Activated CD8-positive, alpha-beta T cell treated with anti-CD3 and anti-CD28 coated beads for 36 hours (primary cell): ENCODE results near the gene ZSWIM4. TPM values are rescaled to one million over a fixed set of nuclear protein-coding genes. Genes with fewer than 3 reads are reported as not detected.
A peak's percentile ranks its signal among the peaks of the same experiment; 100 is the strongest.

Experiments used
- ATAC-seq: fragments of 200-7000 bp; cut with Tn5 transposase; one replicate; pipeline ENCODE4 v1.10.0; 2021; ENCODE audit warnings: mild to moderate bottlenecking, moderate library complexity
- CTCF ChIA-PET: fragments of 350-600 bp; sonication (Branson Sonifier 250); formaldehyde crosslinking; loops from one replicate; lab custom pipeline; 2021; ENCODE audit warnings: antibody characterized with exemption; lab: Charles Lee
- POLR2A ChIA-PET: fragments of 350-600 bp; sonication (Branson Sonifier 250); formaldehyde crosslinking; loops from one replicate; lab custom pipeline; 2021; ENCODE audit warnings: antibody characterized with exemption; lab: Charles Lee
- DNase-seq: peaks from one replicate; pipeline ENCODE4 v3.0.0-alpha.2; 2020
- H3K27ac Mint-ChIP-seq: one replicate; pipeline ENCODE4 v1.8.0; 2021; ENCODE audit warnings: mild to moderate bottlenecking, mixed read lengths
- H3K27me3 Mint-ChIP-seq: one replicate; pipeline ENCODE4 v1.8.0; 2021; ENCODE audit warnings: mixed read lengths
- H3K36me3 Mint-ChIP-seq: one replicate; pipeline ENCODE4 v1.8.0; 2021; ENCODE audit warnings: low read depth, mixed read lengths
- H3K4me1 Mint-ChIP-seq: one replicate; pipeline ENCODE4 v1.8.0; 2021; ENCODE audit warnings: low read depth, mixed read lengths
- H3K4me3 Mint-ChIP-seq: one replicate; pipeline ENCODE4 v1.8.0; 2021; ENCODE audit warnings: mild to moderate bottlenecking, moderate library complexity, mixed read lengths
- H3K9me3 Mint-ChIP-seq: one replicate; pipeline ENCODE4 v1.8.0; 2021; ENCODE audit warnings: mixed read lengths
- intact Hi-C: fragments of 100-400 bp; cut with micrococcal nuclease; formaldehyde crosslinking; loops from one replicate; pipeline ENCODE4 v1.10.0; 2022
- total RNA-seq, 2 experiments: library from RNA; stranded (reverse); gene quantifications; one replicate each; pipeline ENCODE4 v1.2.3, GENCODE V29; 2021
- TF ChIP-seq, protein P1 (sequence below): fragments of 200-600 bp; IDR thresholded peaks from one replicate; pipeline ENCODE4 v1.8.0; 2022; ENCODE audit warnings: antibody characterized with exemption, mild to moderate bottlenecking

Gene ZSWIM4
- total RNA-seq, 2 experiments from 2014 or later, result 6.6 to 6.8 TPM

DNA sequence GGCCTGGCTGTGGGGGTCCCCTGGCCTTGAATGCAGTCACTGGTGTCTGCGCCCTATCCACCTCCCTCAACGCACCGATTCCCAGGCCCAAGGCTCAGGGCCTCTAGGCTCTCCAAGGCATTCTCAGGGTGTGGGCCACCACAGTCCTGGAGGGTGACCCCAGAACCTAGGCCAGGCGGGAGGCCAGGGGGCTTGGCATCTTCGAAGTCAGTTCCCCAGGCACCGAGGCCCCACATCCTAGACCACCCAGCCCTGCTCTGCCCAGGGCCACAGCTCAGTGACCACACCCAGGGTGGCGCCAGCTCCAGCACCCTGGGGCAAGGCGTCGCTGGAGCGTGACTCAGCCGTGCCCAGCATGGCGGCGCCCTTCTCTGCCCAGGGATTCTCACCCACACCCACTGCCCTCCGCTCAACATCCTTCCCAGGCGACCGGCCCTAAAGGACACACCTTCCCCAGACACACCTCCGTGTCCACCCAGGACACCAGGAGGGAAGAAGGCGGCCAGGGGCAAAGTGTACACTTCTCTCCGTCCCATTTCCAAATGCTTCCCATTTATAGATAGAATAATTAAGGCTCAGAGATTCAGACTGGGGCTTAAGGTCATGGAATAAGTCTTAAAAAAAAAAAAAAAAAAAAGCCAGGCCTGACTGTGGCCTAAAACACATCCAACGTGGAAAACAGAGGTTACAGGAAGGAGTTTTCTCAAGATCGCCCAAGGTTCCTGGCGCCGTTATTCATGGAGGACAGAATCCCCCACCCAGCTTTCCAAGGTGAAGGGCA is 45.3 kb downstream of the ZSWIM4 start:
- TF ChIP-seq, protein P1, sequence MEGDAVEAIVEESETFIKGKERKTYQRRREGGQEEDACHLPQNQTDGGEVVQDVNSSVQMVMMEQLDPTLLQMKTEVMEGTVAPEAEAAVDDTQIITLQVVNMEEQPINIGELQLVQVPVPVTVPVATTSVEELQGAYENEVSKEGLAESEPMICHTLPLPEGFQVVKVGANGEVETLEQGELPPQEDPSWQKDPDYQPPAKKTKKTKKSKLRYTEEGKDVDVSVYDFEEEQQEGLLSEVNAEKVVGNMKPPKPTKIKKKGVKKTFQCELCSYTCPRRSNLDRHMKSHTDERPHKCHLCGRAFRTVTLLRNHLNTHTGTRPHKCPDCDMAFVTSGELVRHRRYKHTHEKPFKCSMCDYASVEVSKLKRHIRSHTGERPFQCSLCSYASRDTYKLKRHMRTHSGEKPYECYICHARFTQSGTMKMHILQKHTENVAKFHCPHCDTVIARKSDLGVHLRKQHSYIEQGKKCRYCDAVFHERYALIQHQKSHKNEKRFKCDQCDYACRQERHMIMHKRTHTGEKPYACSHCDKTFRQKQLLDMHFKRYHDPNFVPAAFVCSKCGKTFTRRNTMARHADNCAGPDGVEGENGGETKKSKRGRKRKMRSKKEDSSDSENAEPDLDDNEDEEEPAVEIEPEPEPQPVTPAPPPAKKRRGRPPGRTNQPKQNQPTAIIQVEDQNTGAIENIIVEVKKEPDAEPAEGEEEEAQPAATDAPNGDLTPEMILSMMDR, result no peak
- Mint-ChIP-seq H3K27me3 (no peaks in the 10 kb centered on the region), H3K9me3 (no peaks in the 10 kb centered on the region), H3K36me3 (peaks cover 49% of the 10 kb centered on the region), H3K27ac (peak overlapping the region; percentile 99), H3K4me3 (peak overlapping the region; percentile 97), H3K4me1 (peaks cover 43% of the 10 kb centered on the region)
- intact Hi-C loops, result no loop called here
- ATAC-seq (peak; percentile 4), DNase-seq (peak; percentile 62)
- POLR2A ChIA-PET, result interaction anchor here (0.7 to 5.8 kb wide), 4 partner anchors 8 to 540 kb away, joined by 3 to 78 read pairs (median 24); no protein-coding TSS in a partner anchor
- CTCF ChIA-PET, result interaction anchor here (1.2 to 2.5 kb wide), 4 partner anchors 16 to 56 kb away, joined by 3 to 15 read pairs (median 8); no protein-coding TSS in a partner anchor

DNA sequence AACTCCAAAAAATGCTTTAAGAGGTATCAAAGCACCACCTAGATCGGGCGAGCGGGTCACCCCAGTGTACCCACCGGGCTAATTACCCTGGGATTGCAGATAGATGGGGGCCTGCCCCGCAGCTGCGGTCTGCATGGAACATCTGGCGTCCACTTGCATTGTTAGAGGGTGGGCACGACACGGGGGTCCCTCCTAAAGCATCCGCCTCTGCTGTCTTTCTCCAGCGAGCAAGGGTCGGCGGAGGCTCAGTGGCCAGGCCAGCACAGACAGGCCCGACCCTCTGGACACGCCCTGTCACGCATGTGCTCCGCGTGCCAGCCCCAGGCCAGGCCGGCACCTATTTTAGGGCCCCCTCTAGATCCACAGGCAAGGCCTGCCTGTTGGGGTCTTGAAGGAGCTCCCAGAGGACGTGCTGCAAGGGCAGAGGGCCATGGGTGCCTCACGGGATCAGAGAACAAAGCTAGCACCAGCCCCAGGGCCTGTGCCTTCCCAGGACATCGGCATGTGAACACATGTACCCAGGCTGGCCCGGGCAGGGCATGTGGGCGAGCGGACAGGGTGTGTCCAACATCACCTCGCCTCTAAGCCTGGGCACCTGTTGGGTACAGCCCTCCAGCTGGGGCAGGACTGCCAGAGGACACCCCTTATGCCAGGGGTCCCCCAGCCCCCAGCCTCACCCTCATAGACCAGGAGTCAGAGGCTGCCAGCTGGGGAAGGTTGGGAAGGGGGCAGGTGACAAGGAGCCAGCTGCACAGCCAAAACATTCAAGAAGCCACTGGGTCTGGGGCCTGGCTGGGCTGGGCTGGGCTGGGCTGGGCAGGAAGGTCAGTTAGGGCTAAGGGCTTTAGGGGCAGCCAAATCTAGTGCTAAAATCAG is 46.1 kb downstream of the ZSWIM4 start:
- Mint-ChIP-seq H3K4me3 (peak overlapping the region; percentile 97), H3K27ac (peak overlapping the region; percentile 99), H3K4me1 (peaks cover 46% of the 10 kb centered on the region), H3K36me3 (peaks cover 42% of the 10 kb centered on the region), H3K27me3 (no peaks in the 10 kb centered on the region), H3K9me3 (no peaks in the 10 kb centered on the region)
- POLR2A ChIA-PET, result interaction anchor here (0.7 to 5.8 kb wide), 3 partner anchors 9 to 21 kb away, joined by 3 to 41 read pairs (median 3); no protein-coding TSS in a partner anchor
- CTCF ChIA-PET, result interaction anchor here (1.3 to 1.9 kb wide), 2 partner anchors 21 to 53 kb away, joined by 3 to 9 read pairs; no protein-coding TSS in a partner anchor
- DNase-seq, result no peak
- TF ChIP-seq, protein P1, result no peak
- intact Hi-C loops, result no loop called here
- ATAC-seq, result no peak

- ChIA-PET CTCF (interaction anchor here (1.3 to 1.9 kb wide), 2 partner anchors 20 to 54 kb away, joined by 3 to 9 read pairs; no protein-coding TSS in a partner anchor), POLR2A (interaction anchor here (0.7 to 5.8 kb wide), 3 partner anchors 8 to 21 kb away, joined by 3 to 41 read pairs (median 3); no protein-coding TSS in a partner anchor)
- Mint-ChIP-seq H3K27me3 (no peaks in the 10 kb centered on the region), H3K4me1 (peaks cover 44% of the 10 kb centered on the region), H3K36me3 (peaks cover 37% of the 10 kb centered on the region), H3K27ac (peak overlapping the region; percentile 99), H3K9me3 (no peaks in the 10 kb centered on the region), H3K4me3 (peak overlapping the region; percentile 97)
- ATAC-seq, result no peak
- intact Hi-C loops, result no loop called here
- no peak for DNase-seq
- TF ChIP-seq, protein P1, result no peak
These were observed 46.7 kb downstream of the ZSWIM4 start for GRCh38 chr19:13841962-13842290.

GRCh38 chr19:13842291-13843103 is 47.3 kb downstream of the ZSWIM4 start:
- peaks cover 32% of the 10 kb centered on the region for H3K36me3 Mint-ChIP-seq
- H3K4me3 Mint-ChIP-seq, result peak overlapping the region; percentile 97
- DNase-seq, result peak; percentile 71
- no peaks in the 10 kb centered on the region for H3K9me3 Mint-ChIP-seq
- intact Hi-C loops, result no loop called here
- TF ChIP-seq, protein P1, result no peak
- no peak for ATAC-seq
- H3K27ac Mint-ChIP-seq, result peak overlapping the region; percentile 99
- POLR2A ChIA-PET, result interaction anchor here (5.8 kb wide), 1 partner anchor 20 kb away, joined by 41 read pairs; no protein-coding TSS in a partner anchor
- H3K4me1 Mint-ChIP-seq, result peaks cover 40% of the 10 kb centered on the region
- CTCF ChIA-PET, result interaction anchor here (1.3 to 1.9 kb wide), 2 partner anchors 20 to 54 kb away, joined by 3 to 9 read pairs; no protein-coding TSS in a partner anchor
- H3K27me3 Mint-ChIP-seq, result no peaks in the 10 kb centered on the region
